Fibroblast of the aortic adventitia (primary cell): ENCODE data around the gene AMELX. TPM values are rescaled to one million over a fixed set of nuclear protein-coding genes. Genes with fewer than 3 reads are reported as not detected.

Experiments used
- DNase-seq: peaks from one replicate; pipeline ENCODE4 v3.0.0-alpha.2; 2010; ENCODE audit warnings: low read depth
- H3K4me3 ChIP-seq: 2 replicates; pipeline ENCODE4 v1.5.1; 2011; ENCODE audit warnings: low read depth, mild to moderate bottlenecking, control low read depth, low read length, moderate library complexity
- total RNA-seq: library from RNA; depleted of rRNA; stranded (reverse); fragments of >200 nt; gene quantifications from 2 replicates; pipeline ENCODE4 v1.2.3, GENCODE V29; 2012; ENCODE audit warnings: low replicate concordance
- TF ChIP-seq, protein P1 (sequence below): IDR thresholded peaks from 2 replicates; pipeline ENCODE4 v1.5.1; 2011; ENCODE audit warnings: mild to moderate bottlenecking, low read length, control low read depth, inconsistent platforms; ENCODE audit not compliant: insufficient read depth

Gene AMELX
- total RNA-seq, 1 donor: not detected

DNA sequence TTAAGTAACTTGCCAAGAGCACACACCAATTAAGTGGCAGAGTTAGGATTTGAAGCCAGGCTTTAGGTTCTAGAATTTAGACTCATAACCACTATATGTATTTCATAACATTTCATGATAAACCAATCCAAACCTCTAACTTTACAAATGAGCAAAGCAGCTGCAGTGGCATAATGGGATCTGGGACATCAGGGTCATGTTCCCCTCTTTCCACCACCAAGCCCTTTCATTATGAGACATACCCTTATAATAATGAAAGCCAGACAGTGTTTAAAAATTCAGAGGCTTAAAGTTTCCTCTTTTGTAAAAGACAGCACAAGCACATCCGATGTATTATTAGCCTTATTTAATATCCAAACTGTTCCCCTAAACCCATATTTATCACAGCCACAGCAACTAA, 28.3 kb upstream of the AMELX start:
- no peak overlapping the region for H3K4me3 ChIP-seq
- TF ChIP-seq, protein P1, sequence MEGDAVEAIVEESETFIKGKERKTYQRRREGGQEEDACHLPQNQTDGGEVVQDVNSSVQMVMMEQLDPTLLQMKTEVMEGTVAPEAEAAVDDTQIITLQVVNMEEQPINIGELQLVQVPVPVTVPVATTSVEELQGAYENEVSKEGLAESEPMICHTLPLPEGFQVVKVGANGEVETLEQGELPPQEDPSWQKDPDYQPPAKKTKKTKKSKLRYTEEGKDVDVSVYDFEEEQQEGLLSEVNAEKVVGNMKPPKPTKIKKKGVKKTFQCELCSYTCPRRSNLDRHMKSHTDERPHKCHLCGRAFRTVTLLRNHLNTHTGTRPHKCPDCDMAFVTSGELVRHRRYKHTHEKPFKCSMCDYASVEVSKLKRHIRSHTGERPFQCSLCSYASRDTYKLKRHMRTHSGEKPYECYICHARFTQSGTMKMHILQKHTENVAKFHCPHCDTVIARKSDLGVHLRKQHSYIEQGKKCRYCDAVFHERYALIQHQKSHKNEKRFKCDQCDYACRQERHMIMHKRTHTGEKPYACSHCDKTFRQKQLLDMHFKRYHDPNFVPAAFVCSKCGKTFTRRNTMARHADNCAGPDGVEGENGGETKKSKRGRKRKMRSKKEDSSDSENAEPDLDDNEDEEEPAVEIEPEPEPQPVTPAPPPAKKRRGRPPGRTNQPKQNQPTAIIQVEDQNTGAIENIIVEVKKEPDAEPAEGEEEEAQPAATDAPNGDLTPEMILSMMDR: no peak
- DNase-seq: no peak

DNA sequence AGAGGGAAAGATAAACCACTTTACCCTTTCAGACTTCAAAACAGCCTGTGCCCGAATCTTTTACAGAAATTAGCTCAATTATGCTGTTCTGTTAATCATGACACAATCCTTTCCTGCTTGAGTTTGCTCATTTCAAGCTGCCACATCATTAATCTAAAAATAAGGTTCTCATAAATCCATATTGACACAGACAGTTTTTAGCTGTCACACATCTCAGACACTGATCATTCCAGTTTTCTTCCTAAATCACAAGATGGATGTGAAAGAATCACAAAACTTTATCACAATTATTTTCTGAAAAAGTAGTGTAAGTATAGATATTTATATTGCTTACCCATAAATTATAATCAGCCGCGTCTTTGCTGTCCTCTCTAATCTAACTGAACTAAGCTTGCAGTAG, 27.9 kb upstream of the AMELX start:
- TF ChIP-seq, protein P1: no peak
- no peak overlapping the region for H3K4me3 ChIP-seq
- DNase-seq: no peak

DNA sequence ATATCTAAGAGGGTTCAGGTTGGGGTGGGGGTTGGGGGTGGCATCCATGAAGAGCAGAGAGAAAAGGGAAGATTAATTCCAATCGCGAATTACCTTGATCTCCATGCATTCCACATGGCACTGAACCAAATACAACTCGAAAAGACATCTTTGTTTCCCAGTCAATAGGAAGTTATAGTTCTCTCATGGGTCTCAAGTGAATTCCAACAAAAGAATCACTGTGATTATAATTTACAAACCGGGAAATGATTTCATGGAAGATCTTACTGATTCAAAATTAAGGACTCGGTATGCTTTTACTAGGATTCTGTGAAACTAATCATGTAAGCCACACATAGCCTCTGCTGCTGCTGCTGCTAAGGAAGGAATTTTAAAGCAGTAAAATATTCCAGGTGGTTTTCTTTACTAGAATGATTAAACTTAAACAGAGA, 26.6 kb upstream of the AMELX start:
- no peak for DNase-seq
- no peak overlapping the region for H3K4me3 ChIP-seq
- TF ChIP-seq, protein P1: no peak

DNA sequence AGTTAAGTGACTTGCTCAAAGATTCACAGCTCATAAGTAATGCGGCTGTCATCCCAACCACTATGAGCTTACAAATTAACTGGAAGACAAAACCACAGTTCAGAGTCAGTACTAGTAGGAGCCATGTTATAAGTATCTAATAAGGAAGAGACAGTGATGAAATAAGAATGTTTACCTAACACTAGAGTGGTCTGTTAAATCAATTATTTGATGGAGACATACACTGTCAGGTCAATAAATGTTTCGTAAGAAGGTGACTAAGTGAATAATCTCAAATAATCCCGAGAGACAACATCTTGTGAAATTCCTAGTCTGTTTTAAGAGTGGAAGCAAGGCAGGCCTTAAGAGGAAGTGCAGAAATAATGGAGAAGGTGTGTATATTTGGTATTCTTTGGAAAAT, 25.8 kb upstream of the AMELX start:
- TF ChIP-seq, protein P1: no peak
- DNase-seq: no peak

DNA sequence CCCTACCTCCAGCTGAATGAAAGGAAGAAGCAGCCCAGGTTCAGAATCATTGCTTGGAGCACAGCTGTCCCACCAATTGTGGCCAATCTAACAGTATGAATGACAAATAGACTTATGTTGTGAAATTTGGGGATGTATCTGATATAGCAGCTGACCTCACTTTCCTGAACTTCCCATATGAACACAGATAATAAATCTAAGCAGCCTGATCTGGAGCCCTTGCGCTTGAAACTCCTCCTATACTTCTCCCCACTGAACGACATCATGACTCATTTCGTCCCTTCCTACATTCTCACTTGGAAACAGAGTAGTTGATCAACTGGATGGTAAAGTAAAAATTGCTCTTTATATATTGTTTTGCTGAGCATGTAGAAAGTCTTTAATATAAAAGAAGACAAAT, 24.2 kb upstream of the AMELX start:
- TF ChIP-seq, protein P1: no peak
- H3K4me3 ChIP-seq: no peak overlapping the region

More for the DNA sequence above, 25.8 kb upstream of the AMELX start:
- no peak overlapping the region for H3K4me3 ChIP-seq

DNA sequence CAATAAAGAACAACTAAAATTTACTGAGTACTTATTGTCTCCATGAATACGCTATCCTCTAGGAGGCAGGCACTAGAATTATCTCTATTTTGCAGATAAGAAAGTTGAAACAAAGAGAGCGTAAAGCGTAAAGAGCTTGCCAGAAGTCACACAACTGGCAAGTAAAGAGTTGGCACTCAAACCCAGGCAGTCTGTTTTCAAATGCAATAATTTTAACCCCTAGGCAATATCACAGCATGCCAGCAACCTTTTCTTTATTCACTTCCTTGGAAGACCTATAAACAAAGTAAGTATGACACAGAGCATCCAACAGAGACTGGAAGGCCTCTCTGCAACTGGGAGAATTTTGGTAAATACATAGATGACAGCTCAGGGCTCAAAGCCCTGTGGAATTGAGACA, 23.2 kb upstream of the AMELX start:
- TF ChIP-seq, protein P1: no peak
- no peak overlapping the region for H3K4me3 ChIP-seq
- DNase-seq: no peak

More for the DNA sequence above, 24.2 kb upstream of the AMELX start:
- no peak for DNase-seq

DNA sequence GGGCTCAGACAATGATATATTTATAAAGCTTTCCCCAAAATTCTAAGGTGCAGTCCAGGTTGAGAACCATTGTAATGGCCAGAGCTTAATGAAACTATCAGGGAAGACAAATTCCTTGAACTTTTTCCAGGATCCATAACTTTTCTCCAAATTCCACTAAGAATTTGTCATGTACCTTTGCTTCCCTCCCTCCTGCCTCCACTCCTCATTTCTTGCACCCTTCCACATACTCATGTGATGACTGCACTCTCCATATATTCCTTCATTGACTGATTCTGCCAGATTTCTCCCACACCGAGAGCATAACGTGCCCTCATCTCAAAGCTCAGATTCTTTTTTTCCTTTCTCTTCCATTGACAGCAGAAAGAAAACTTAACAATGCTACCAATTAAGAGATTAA, 20.9 kb upstream of the AMELX start:
- no peak overlapping the region for H3K4me3 ChIP-seq
- DNase-seq: no peak
- TF ChIP-seq, protein P1: no peak
